Gastrocnemius medialis (tissue), 4 donors: ENCODE measurements around the gene DEGS2.

Experiments
- CTCF ChIP-seq, 5 experiments: fragments of 450-650 bp in 3 of 5; fragments of 200-600 bp in 2 of 5; sonication (generic) in 2 of 5; IDR thresholded peaks in 4 of 5; conservative IDR thresholded peaks in 1 of 5; 1 replicate in 4 of 5; 2 replicates in 1 of 5; pipeline ENCODE4 v1.5.1; 2016 to 2019; ENCODE audit warnings: antibody characterized with exemption in 5 of 5, mild to moderate bottlenecking in 3 of 5, moderate library complexity in 3 of 5
- POLR2A ChIP-seq, 2 donors: fragments of 450-650 bp; IDR thresholded peaks; one replicate each; pipeline ENCODE4 v1.6.1; 2017; ENCODE audit warnings: antibody characterized with exemption in 2 of 2, mild to moderate bottlenecking in 2 of 2, moderate library complexity in 2 of 2

- TF ChIP-seq POLR2A (IDR thresholded peaks at IDR 0.05) (no peak), CTCF (IDR thresholded peaks at IDR 0.05 in 4 of 5, conservative IDR thresholded peaks at IDR 0.05 in 1 of 5) (no peak)
Measured at GRCh38 chr14:100191584-100192249, 32.3 kb upstream of the DEGS2 start.
